SU-DHL-6 (cell line): Measurements from ENCODE around the gene IQCH.

Experiments used
- H2AFZ ChIP-seq: fragments of 200-600 bp; sonication (generic); 2 replicates; pipeline ENCODE4 v1.6.1; 2014; ENCODE audit warnings: low read depth, mild to moderate bottlenecking, moderate library complexity, mixed read lengths, antibody characterized with exemption, low read length; ENCODE audit not compliant: severe bottlenecking
- H3F3A ChIP-seq: fragments of 200-600 bp; shearing (Covaris generic); 2 replicates; pipeline ENCODE4 v1.6.0; 2016; ENCODE audit warnings: antibody characterized with exemption, mild to moderate bottlenecking; ENCODE audit not compliant: insufficient read depth
- H3K27ac ChIP-seq: fragments of 200-600 bp; sonication (generic); 2 replicates; pipeline ENCODE4 v1.5.1; 2016; ENCODE audit warnings: low read depth, mild to moderate bottlenecking, low read length, moderate library complexity, mixed read lengths
- H3K27me3 ChIP-seq: fragments of 200-600 bp; sonication (generic), shearing (Covaris generic); 2 replicates; pipeline ENCODE4 v1.6.0; 2014; ENCODE audit warnings: mild to moderate bottlenecking, low read length
- H3K36me3 ChIP-seq: fragments of 200-600 bp; sonication (generic); 2 replicates; pipeline ENCODE4 v1.6.1; 2014; ENCODE audit warnings: mild to moderate bottlenecking, low read length, mixed read lengths
- H3K4me2 ChIP-seq: fragments of 300-600, 200-600 bp; shearing (Covaris generic), sonication (generic); 2 replicates; pipeline ENCODE4 v1.6.0; 2014; ENCODE audit warnings: low read length, low read depth, mild to moderate bottlenecking; ENCODE audit not compliant: poor library complexity, severe bottlenecking
- H3K4me3 ChIP-seq: fragments of 200-600 bp; sonication (generic); 2 replicates; pipeline ENCODE4 v1.5.1; 2014; ENCODE audit warnings: antibody characterized with exemption, low read length, mild to moderate bottlenecking, mixed read lengths; ENCODE audit not compliant: insufficient read depth, poor library complexity, severe bottlenecking
- H3K79me2 ChIP-seq: fragments of 200-600 bp; sonication (generic); 2 replicates; pipeline ENCODE4 v1.6.1; 2014; ENCODE audit warnings: mild to moderate bottlenecking, low read length, moderate library complexity; ENCODE audit not compliant: insufficient read depth
- H3K9ac ChIP-seq: fragments of 200-600 bp; sonication (generic); 2 replicates; pipeline ENCODE4 v1.7.0; 2014; ENCODE audit warnings: mild to moderate bottlenecking, low read length
- H3K9me2 ChIP-seq: fragments of 200-600 bp; sonication (generic); replicated peaks from 2 replicates; pipeline ENCODE4 v1.6.1; 2014; ENCODE audit warnings: low read length; ENCODE audit not compliant: insufficient read depth
- H3K9me3 ChIP-seq: fragments of 200-600 bp; sonication (generic); 2 replicates; pipeline ENCODE4 v1.6.1; 2014; ENCODE audit warnings: low read length, mixed read lengths; ENCODE audit not compliant: insufficient read depth
- H4K20me1 ChIP-seq: fragments of 200-600 bp; sonication (generic); 2 replicates; pipeline ENCODE4 v1.6.1; 2014; ENCODE audit warnings: low read depth, mild to moderate bottlenecking, antibody characterized with exemption, low read length, moderate library complexity, mixed read lengths
- EZH2phosphoT487 ChIP-seq: fragments of 200-600 bp; sonication (generic), shearing (Covaris generic); conservative IDR thresholded peaks from 2 replicates; pipeline ENCODE4 v1.6.1; 2018; ENCODE audit warnings: mild to moderate bottlenecking, antibody characterized with exemption, low read length, moderate library complexity, mixed read lengths
- TF ChIP-seq, protein P1 (sequence below): fragments of 200-600 bp; sonication (generic); IDR thresholded peaks from one replicate; pipeline ENCODE4 v1.5.1; 2017; ENCODE audit warnings: antibody characterized with exemption, mild to moderate bottlenecking, low read length, moderate library complexity; ENCODE audit not compliant: insufficient read depth, poor library complexity, severe bottlenecking

IQCH gene

DNA sequence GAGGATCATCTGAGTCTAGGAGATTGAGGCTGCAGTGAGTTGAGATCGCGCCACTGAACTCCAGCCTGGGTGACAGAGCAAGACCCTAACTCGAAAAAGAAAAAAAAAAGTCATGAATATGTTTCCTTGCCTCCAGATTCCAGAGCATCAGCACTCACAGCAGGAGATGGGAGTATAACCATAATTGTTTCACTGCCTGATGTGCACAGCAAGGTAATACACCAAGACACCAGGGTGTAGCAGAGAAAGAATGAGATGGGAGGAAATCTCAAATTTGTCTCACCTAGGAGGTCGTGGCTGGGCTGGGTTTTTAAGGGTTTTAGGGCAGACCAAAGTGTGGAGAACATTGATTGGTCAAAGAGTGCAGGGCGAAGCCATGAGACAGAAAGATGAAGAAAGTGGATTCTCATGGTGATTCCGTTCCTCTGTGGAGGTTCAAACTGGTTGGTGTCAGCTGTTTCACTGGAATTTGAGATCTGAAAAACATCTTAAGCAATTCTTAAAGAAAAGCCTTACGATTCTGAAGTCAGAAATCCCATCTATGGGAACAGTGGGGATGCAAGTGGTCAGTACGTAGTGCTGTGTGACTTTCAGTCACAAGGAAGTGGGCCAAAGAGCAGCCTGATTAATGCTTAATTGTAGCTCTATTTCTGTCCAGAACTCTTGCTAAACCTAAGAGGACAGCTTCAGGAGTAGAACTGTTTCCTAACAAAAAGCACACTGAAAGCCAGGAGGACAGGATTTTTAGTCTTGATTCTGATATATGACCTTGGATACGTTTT, 258.5 kb downstream of the IQCH start:
- TF ChIP-seq, protein P1, sequence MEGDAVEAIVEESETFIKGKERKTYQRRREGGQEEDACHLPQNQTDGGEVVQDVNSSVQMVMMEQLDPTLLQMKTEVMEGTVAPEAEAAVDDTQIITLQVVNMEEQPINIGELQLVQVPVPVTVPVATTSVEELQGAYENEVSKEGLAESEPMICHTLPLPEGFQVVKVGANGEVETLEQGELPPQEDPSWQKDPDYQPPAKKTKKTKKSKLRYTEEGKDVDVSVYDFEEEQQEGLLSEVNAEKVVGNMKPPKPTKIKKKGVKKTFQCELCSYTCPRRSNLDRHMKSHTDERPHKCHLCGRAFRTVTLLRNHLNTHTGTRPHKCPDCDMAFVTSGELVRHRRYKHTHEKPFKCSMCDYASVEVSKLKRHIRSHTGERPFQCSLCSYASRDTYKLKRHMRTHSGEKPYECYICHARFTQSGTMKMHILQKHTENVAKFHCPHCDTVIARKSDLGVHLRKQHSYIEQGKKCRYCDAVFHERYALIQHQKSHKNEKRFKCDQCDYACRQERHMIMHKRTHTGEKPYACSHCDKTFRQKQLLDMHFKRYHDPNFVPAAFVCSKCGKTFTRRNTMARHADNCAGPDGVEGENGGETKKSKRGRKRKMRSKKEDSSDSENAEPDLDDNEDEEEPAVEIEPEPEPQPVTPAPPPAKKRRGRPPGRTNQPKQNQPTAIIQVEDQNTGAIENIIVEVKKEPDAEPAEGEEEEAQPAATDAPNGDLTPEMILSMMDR, result no peak
- no peak for TF ChIP-seq EZH2phosphoT487
- no peaks in the 10 kb centered on the region for H3K79me2 ChIP-seq

GRCh38 chr15:67515090-67515489, 260.5 kb downstream of the IQCH start:
- Histone ChIP-seq H3F3A (no peaks in the 10 kb centered on the region), H3K9me2 (no peaks in the 10 kb centered on the region), H4K20me1 (no peaks in the 10 kb centered on the region), H3K9me3 (no peaks in the 10 kb centered on the region), H3K9ac (no peak overlapping the region), H3K4me2 (no peak overlapping the region), H3K27me3 (no peaks in the 10 kb centered on the region), H3K27ac (no peak overlapping the region), H3K4me3 (no peak overlapping the region), H3K36me3 (peaks cover 4% of the 10 kb centered on the region; the same call in 1 of the 2 replicates), H2AFZ (no peak overlapping the region), H3K79me2 (no peaks in the 10 kb centered on the region)
- TF ChIP-seq EZH2phosphoT487, result no peak
- TF ChIP-seq, protein P1, result no peak

More for the DNA sequence above, 258.5 kb downstream of the IQCH start:
- H4K20me1 ChIP-seq, result no peaks in the 10 kb centered on the region
- H3K4me2 ChIP-seq, result no peak overlapping the region
- no peaks in the 10 kb centered on the region for H3K9me3 ChIP-seq
- H3K4me3 ChIP-seq, result no peak overlapping the region
- H3F3A ChIP-seq, result no peaks in the 10 kb centered on the region
- H3K9ac ChIP-seq, result no peak overlapping the region
- no peak overlapping the region for H2AFZ ChIP-seq
- H3K27me3 ChIP-seq, result no peaks in the 10 kb centered on the region
- peaks cover 4% of the 10 kb centered on the region; the same call in 1 of the 2 replicates for H3K36me3 ChIP-seq
- H3K27ac ChIP-seq, result no peak overlapping the region
- H3K9me2 ChIP-seq, result no peaks in the 10 kb centered on the region

DNA sequence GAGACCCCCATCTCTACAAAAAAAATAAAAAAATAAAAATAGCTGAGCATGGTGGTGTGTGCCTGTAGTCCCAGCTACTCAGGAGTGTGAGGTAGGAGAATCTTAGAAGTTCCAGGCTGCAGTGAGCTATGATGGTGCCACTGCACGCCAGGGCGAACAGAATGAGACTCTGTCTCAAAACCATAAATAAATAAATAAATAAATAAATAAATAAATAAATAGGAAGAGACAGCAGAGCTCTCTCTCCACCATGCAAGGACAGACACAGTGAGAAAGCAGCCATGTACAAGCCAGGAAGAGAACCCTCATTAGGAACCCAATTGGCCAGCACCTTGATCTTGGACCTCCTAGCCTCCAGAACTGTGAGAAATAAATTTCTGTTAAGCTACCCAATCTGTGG, 261.0 kb downstream of the IQCH start:
- Histone ChIP-seq H3K4me3 (no peak overlapping the region), H3K9me2 (no peaks in the 10 kb centered on the region), H3K9ac (no peak overlapping the region), H3K27ac (no peak overlapping the region), H2AFZ (no peak overlapping the region), H3K36me3 (peaks cover 4% of the 10 kb centered on the region; the same call in 1 of the 2 replicates), H3F3A (no peaks in the 10 kb centered on the region), H3K79me2 (no peaks in the 10 kb centered on the region), H4K20me1 (no peaks in the 10 kb centered on the region), H3K9me3 (no peaks in the 10 kb centered on the region), H3K27me3 (no peaks in the 10 kb centered on the region), H3K4me2 (no peak overlapping the region)
- TF ChIP-seq, protein P1, result no peak
- TF ChIP-seq EZH2phosphoT487, result no peak
